Activated CD4-positive, alpha-beta memory T cell treated with anti-CD3 and anti-CD28 coated beads, Interleukin-2, amount 10 ng/mL, durations not matched to agents 7 days and 5 days (primary cell): ENCODE data around the gene ARHGAP9. TPM values are rescaled to one million over a fixed set of nuclear protein-coding genes. Genes with fewer than 3 reads are reported as not detected.
"Not testable (repeated sequence)": the region's sequence is repeated elsewhere in the genome, so short reads cannot be mapped to it uniquely, and the experiment has no call there.

Experiments
- CTCF ChIA-PET: fragments of 350-600 bp; sonication (Branson Sonifier 250); formaldehyde crosslinking; loops from one replicate; lab custom pipeline; 2021; ENCODE audit warnings: antibody characterized with exemption, inconsistent platforms; lab: Charles Lee
- POLR2A ChIA-PET: fragments of 350-600 bp; sonication (Branson Sonifier 250); formaldehyde crosslinking; loops from one replicate; lab custom pipeline; 2021; ENCODE audit warnings: antibody characterized with exemption; lab: Charles Lee
- DNase-seq: peaks from one replicate; pipeline ENCODE4 v3.0.0-alpha.2; 2020
- H3K27ac Mint-ChIP-seq: one replicate; pipeline ENCODE4 v1.8.0; 2021; ENCODE audit warnings: mild to moderate bottlenecking, mixed read lengths
- H3K27me3 Mint-ChIP-seq: one replicate; pipeline ENCODE4 v1.8.0; 2021; ENCODE audit warnings: mixed read lengths
- H3K36me3 Mint-ChIP-seq: one replicate; pipeline ENCODE4 v1.8.0; 2021; ENCODE audit warnings: low read depth, mixed read lengths
- H3K4me1 Mint-ChIP-seq: one replicate; pipeline ENCODE4 v1.8.0; 2021; ENCODE audit warnings: mixed read lengths
- H3K4me3 Mint-ChIP-seq: one replicate; pipeline ENCODE4 v1.8.0; 2021; ENCODE audit warnings: mild to moderate bottlenecking, mixed read lengths
- H3K9me3 Mint-ChIP-seq: one replicate; pipeline ENCODE4 v1.8.0; 2021; ENCODE audit warnings: mixed read lengths
- total RNA-seq, 2 experiments: library from RNA; stranded (reverse); gene quantifications; one replicate each; pipeline ENCODE4 v1.2.3, GENCODE V29; 2021

The ARHGAP9 gene
- total RNA-seq, 2 experiments from 2014 or later: 171 to 188 TPM

GRCh38 chr12:57452181-57452936 lies 27.3 kb downstream of the ARHGAP9 start:
- CTCF ChIA-PET: interaction anchor here (0.6 to 7.1 kb wide), 37 partner anchors 10 to 239 kb away, joined by 3 to 106 read pairs (median 4); partner anchors contain the start of genes DCTN2, INHBC and SHMT2
- no peak for DNase-seq
- Mint-ChIP-seq H3K27ac (no peak overlapping the region), H3K9me3 (no peaks in the 10 kb centered on the region), H3K36me3 (no peaks in the 10 kb centered on the region), H3K4me1 (peaks cover 18% of the 10 kb centered on the region), H3K4me3 (no peak overlapping the region), H3K27me3 (peaks cover 2% of the 10 kb centered on the region)
- POLR2A ChIA-PET: interaction anchor here (1.4 to 1.5 kb wide), 2 partner anchors 22 to 144 kb away, joined by 6 to 7 read pairs; no protein-coding TSS in a partner anchor

GRCh38 chr12:57451233-57451778 lies 28.4 kb downstream of the ARHGAP9 start:
- POLR2A ChIA-PET: no interaction called here
- H3K27me3 Mint-ChIP-seq: peaks cover 2% of the 10 kb centered on the region
- H3K4me3 Mint-ChIP-seq: no peak overlapping the region
- H3K36me3 Mint-ChIP-seq: no peaks in the 10 kb centered on the region
- H3K27ac Mint-ChIP-seq: no peak overlapping the region
- DNase-seq: no peak
- H3K9me3 Mint-ChIP-seq: no peaks in the 10 kb centered on the region
- CTCF ChIA-PET: interaction anchor here (1.0 to 7.1 kb wide), 10 partner anchors 8 to 209 kb away, joined by 3 to 106 read pairs (median 13); partner anchors contain the start of gene GLI1
- H3K4me1 Mint-ChIP-seq: peaks cover 16% of the 10 kb centered on the region

DNA sequence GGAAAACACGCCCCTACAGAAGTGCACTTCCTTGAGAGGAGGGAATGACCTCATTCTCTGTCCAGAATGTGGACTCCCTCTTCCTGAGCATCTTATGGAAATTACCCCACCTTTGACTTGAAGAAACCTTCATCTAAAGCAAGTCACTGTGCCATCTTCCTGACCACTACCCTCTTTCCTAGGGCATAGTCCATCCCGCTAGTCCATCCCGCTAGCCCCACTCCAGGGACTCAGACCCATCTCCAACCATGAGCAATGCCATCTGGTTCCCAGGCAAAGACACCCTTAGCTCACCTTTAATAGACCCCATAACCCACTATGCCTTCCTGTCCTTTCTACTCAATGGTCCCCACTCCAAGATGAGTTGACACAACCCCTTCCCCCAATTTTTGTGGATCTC lies 29.6 kb downstream of the ARHGAP9 start:
- POLR2A ChIA-PET: no interaction called here
- Mint-ChIP-seq H3K27me3 (peaks cover 2% of the 10 kb centered on the region), H3K27ac (no peak overlapping the region), H3K4me1 (peaks cover 9% of the 10 kb centered on the region), H3K9me3 (no peaks in the 10 kb centered on the region), H3K4me3 (no peak overlapping the region), H3K36me3 (no peaks in the 10 kb centered on the region)
- no peak for DNase-seq
- CTCF ChIA-PET: interaction anchor here (0.6 to 7.1 kb wide), 3 partner anchors 9 to 141 kb away, joined by 3 to 106 read pairs (median 12); partner anchors contain the start of gene GLI1

DNA sequence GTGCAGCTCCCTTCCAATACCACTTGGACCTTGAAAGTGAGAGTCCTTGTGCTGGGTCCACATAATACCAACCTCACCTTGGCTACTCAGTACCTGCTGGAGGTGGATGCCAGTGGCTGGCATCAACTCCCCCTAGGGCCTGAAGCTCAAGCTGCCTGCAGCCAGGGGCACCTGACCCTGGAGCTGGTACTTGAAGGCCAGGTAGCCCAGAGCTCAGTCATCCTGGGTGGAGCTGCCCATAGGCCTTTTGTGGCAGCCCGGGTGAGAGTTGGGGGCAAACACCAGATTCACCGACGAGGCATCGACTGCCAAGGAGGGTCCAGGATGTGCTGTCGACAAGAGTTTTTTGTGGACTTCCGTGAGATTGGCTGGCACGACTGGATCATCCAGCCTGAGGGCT lies 30.3 kb downstream of the ARHGAP9 start:
- no peak for DNase-seq
- ChIA-PET POLR2A (no interaction called here), CTCF (interaction anchor here (1.8 kb wide), 1 partner anchor 10 kb away, joined by 5 read pairs; no protein-coding TSS in a partner anchor)
- Mint-ChIP-seq H3K4me1 (peaks cover 8% of the 10 kb centered on the region), H3K27me3 (peaks cover 3% of the 10 kb centered on the region), H3K36me3 (no peaks in the 10 kb centered on the region), H3K4me3 (no peak overlapping the region), H3K27ac (no peak overlapping the region), H3K9me3 (no peaks in the 10 kb centered on the region)

DNA sequence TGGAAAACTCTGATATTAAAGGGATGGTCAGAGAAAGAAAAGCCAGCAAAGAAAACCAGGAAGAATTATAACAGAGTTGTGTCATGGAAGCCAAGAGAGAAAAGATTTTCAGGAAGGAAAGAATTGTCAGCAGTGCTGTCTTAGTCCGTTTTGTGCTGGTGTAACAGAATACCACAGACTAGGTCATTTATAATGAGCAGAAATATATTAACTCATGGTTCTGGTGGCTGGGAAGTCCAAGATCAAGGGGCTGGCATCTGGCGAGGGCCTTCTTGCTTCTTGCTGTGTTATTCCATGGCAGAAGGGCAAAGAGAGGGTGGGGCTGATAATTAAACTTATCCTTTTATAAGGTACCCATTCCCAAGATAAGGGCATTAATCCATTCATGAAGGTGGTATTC lies 31.0 kb downstream of the ARHGAP9 start:
- H3K4me1 Mint-ChIP-seq: peaks cover 7% of the 10 kb centered on the region
- DNase-seq: no peak
- H3K27me3 Mint-ChIP-seq: peaks cover 3% of the 10 kb centered on the region
- H3K4me3 Mint-ChIP-seq: no peak overlapping the region
- H3K27ac Mint-ChIP-seq: no peak overlapping the region
- ChIA-PET CTCF (interaction anchor here (1.8 kb wide), 1 partner anchor 10 kb away, joined by 5 read pairs; no protein-coding TSS in a partner anchor), POLR2A (no interaction called here)
- H3K36me3 Mint-ChIP-seq: no peaks in the 10 kb centered on the region
- H3K9me3 Mint-ChIP-seq: no peaks in the 10 kb centered on the region

GRCh38 chr12:57446292-57446960 lies 33.2 kb downstream of the ARHGAP9 start:
- CTCF ChIA-PET: interaction anchor here (0.6 to 1.7 kb wide), 3 partner anchors 12 to 26 kb away, joined by 3 to 4 read pairs (median 3); partner anchors contain the start of gene GLI1
- H3K27ac Mint-ChIP-seq: no peak overlapping the region
- peaks cover 2% of the 10 kb centered on the region for H3K27me3 Mint-ChIP-seq
- no peak overlapping the region for H3K4me3 Mint-ChIP-seq
- DNase-seq: no peak
- POLR2A ChIA-PET: no interaction called here
- peaks cover 3% of the 10 kb centered on the region for H3K4me1 Mint-ChIP-seq
- peaks cover 7% of the 10 kb centered on the region for H3K9me3 Mint-ChIP-seq
- no peaks in the 10 kb centered on the region for H3K36me3 Mint-ChIP-seq

- ChIA-PET CTCF (interaction anchor here (0.9 to 1.5 kb wide), 2 partner anchors 14 kb away, joined by 3 to 7 read pairs; no protein-coding TSS in a partner anchor), POLR2A (interaction anchor here (1.0 kb wide), 1 partner anchor 15 kb away, joined by 5 read pairs; no protein-coding TSS in a partner anchor)
- no peak overlapping the region for H3K4me3 Mint-ChIP-seq
Observed at GRCh38 chr12:57444744-57445143, 34.9 kb downstream of the ARHGAP9 start.

DNA sequence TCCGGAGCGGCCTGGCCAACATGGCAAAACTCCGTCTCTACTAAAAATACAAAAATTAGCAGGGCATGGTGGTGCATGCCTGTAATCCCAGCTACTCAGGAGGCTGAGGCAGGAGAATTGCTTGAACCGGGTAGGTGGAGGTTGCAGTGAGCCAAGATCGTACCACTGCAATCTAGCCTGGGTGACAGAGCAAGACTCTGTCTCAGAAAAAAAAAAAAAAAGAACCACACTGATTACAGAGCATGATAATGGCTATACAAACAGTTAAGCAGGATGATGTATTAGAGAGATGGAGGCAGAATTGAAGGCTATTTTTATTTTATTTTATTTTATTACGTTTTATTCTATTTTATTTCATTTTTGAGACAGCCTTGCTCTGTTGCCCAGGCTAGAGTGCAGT lies 35.3 kb downstream of the ARHGAP9 start:
- H3K9me3 Mint-ChIP-seq: peaks cover 11% of the 10 kb centered on the region
- H3K4me3 Mint-ChIP-seq, H3K27me3 Mint-ChIP-seq, H3K4me1 Mint-ChIP-seq, H3K36me3 Mint-ChIP-seq, DNase-seq, H3K27ac Mint-ChIP-seq: not testable (repeated sequence)
- CTCF ChIA-PET: interaction anchor here (1.5 kb wide), 1 partner anchor 14 kb away, joined by 7 read pairs; no protein-coding TSS in a partner anchor
- POLR2A ChIA-PET: interaction anchor here (1.0 kb wide), 1 partner anchor 14 kb away, joined by 5 read pairs; no protein-coding TSS in a partner anchor

More at GRCh38 chr12:57444744-57445143, 34.9 kb downstream of the ARHGAP9 start:
- no peak for DNase-seq
- peaks cover 6% of the 10 kb centered on the region for H3K27me3 Mint-ChIP-seq
- peaks cover 11% of the 10 kb centered on the region for H3K9me3 Mint-ChIP-seq
- no peak overlapping the region for H3K27ac Mint-ChIP-seq
- H3K36me3 Mint-ChIP-seq: peaks cover 4% of the 10 kb centered on the region
- H3K4me1 Mint-ChIP-seq: peaks cover 3% of the 10 kb centered on the region

DNA sequence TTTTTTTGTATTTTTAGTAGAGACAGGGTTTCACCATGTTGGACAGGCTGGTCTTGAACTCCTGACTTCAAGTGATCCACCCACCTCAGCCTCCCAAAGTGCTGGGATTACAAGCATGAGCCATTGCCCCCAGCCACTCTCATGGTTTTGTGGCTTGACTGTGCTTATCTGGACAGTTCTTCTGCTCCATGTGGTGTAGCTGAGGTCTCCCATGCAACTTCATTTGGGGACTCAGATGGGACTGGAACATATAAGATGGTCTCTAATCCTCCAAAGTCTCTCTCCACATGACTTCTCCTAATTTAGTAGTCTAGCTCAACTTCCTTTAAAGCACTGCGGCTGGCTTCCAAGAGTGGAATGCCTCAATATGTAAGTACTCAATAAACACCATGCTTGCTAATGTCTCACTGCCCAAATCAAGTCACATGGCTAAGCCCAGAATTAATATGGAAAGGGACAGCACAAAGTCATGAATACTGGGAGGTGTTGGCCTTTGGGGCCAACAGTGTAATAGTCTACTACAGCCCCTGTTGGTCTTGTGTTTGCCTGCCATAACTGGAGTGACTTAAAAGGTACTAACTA lies 37.7 kb downstream of the ARHGAP9 start:
- no peak for DNase-seq
- Mint-ChIP-seq H3K4me3 (no peak overlapping the region), H3K27ac (no peak overlapping the region), H3K27me3 (peaks cover 11% of the 10 kb centered on the region), H3K4me1 (peaks cover 3% of the 10 kb centered on the region), H3K9me3 (peaks cover 11% of the 10 kb centered on the region), H3K36me3 (peaks cover 4% of the 10 kb centered on the region)
- ChIA-PET CTCF (interaction anchor here (0.9 to 3.1 kb wide), 3 partner anchors 11 to 17 kb away, joined by 5 to 13 read pairs (median 6); partner anchors contain the start of gene GLI1), POLR2A (no interaction called here)

DNA sequence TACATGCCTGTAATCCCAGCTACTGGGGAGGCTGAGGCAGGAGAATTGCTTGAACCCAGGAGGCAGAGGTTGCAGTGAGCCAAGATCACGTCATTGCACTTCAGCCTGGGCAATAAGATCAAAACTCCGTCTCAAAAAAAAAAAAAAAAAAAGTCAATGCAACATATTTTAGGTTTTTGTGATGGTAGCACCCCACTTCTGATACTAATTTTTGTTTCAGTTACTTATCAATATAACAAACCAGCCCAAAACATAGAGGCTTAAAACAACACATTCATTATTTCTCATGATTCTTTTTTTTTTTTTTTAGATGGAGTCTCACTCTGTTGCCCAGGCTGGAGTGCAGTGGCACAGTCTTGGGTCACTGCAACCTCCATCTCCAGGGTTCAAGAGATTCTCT lies 38.3 kb downstream of the ARHGAP9 start:
- H3K36me3 Mint-ChIP-seq, H3K27ac Mint-ChIP-seq, H3K4me1 Mint-ChIP-seq, H3K4me3 Mint-ChIP-seq, DNase-seq, POLR2A ChIA-PET: not testable (repeated sequence)
- peaks cover 11% of the 10 kb centered on the region for H3K9me3 Mint-ChIP-seq
- CTCF ChIA-PET: interaction anchor here (0.9 to 3.1 kb wide), 2 partner anchors 11 to 18 kb away, joined by 5 to 13 read pairs; partner anchors contain the start of gene GLI1
- peaks cover 11% of the 10 kb centered on the region for H3K27me3 Mint-ChIP-seq

GRCh38 chr12:57439762-57440266 lies 39.9 kb downstream of the ARHGAP9 start:
- ChIA-PET POLR2A (no interaction called here), CTCF (interaction anchor here (3.1 kb wide), 1 partner anchor 13 kb away, joined by 13 read pairs; no protein-coding TSS in a partner anchor)
- DNase-seq: no peak
- peaks cover 4% of the 10 kb centered on the region for H3K36me3 Mint-ChIP-seq
- H3K27ac Mint-ChIP-seq: no peak overlapping the region
- H3K27me3 Mint-ChIP-seq: peaks cover 10% of the 10 kb centered on the region
- no peak overlapping the region for H3K4me3 Mint-ChIP-seq
- H3K4me1 Mint-ChIP-seq: peaks cover 6% of the 10 kb centered on the region
- H3K9me3 Mint-ChIP-seq: peaks cover 11% of the 10 kb centered on the region

- ChIA-PET CTCF (interaction anchor here (0.6 to 1.0 kb wide), 2 partner anchors 14 to 131 kb away, joined by 3 to 4 read pairs; no protein-coding TSS in a partner anchor), POLR2A (interaction anchor here (0.6 kb wide), 1 partner anchor 28 kb away, joined by 4 read pairs; no protein-coding TSS in a partner anchor)
- no peak overlapping the region for H3K27ac Mint-ChIP-seq
- peaks cover 4% of the 10 kb centered on the region for H3K36me3 Mint-ChIP-seq
- no peak overlapping the region for H3K4me3 Mint-ChIP-seq
- peaks cover 6% of the 10 kb centered on the region for H3K4me1 Mint-ChIP-seq
- peaks cover 10% of the 10 kb centered on the region for H3K27me3 Mint-ChIP-seq
- H3K9me3 Mint-ChIP-seq: peaks cover 11% of the 10 kb centered on the region
- no peak for DNase-seq
Observed at GRCh38 chr12:57438400-57438799, 41.3 kb downstream of the ARHGAP9 start.
